HCT116 (cell line): ENCODE data around the gene KCNA2. TPM values are rescaled to one million over a fixed set of nuclear protein-coding genes. Genes with fewer than 3 reads are reported as not detected.

Experiments
- ATAC-seq: fragments of 200-7000 bp; cut with Tn5 transposase; 2 replicates; pipeline ENCODE4 v1.9.1; 2020; ENCODE audit warnings: mild to moderate bottlenecking, moderate library complexity
- BruUV-seq: library from RNA; stranded (reverse); fragments of 400-500 nt; replicated peaks from 2 replicates; lab custom pipeline; 2021; lab: Mats Ljungman, UMichigan
- CTCF ChIA-PET: fragments of 300-600 bp; sonication (Branson Sonifier 250); formaldehyde crosslinking; loops from one replicate; lab custom pipeline; 2021; ENCODE audit warnings: antibody characterized with exemption; lab: Charles Lee
- POLR2A ChIA-PET: fragments of 300-600, 350-600 bp; sonication (Branson Sonifier 250); formaldehyde crosslinking; loops from one replicate; lab custom pipeline; 2021; ENCODE audit warnings: antibody characterized with exemption; lab: Charles Lee
- RAD21 ChIA-PET, 2 experiments: fragments of 300-600 bp; sonication (Branson Sonifier 250); formaldehyde crosslinking; loops; one replicate each; lab custom pipeline; 2023; ENCODE audit warnings: low total read pairs in 2 of 2; ENCODE audit not compliant: uncharacterized antibody in 2 of 2, unreplicated experiment in 2 of 2, low non-redundant PET in 1 of 2; lab: Charles Lee
- DNase-seq: peaks from one replicate; pipeline ENCODE4 v3.0.0-alpha.2; 2010; ENCODE audit warnings: low read depth, low spot score
- H2AFZ ChIP-seq: fragments of 200-600 bp; shearing (Covaris generic), sonication (generic); 2 replicates; pipeline ENCODE4 v1.6.1; 2017; ENCODE audit warnings: low read depth, mixed run types, mixed read lengths, antibody characterized with exemption, low read length; ENCODE audit not compliant: poor library complexity, severe bottlenecking
- H3K27ac ChIP-seq: 2 replicates; pipeline ENCODE4 v1.5.1; 2012; ENCODE audit warnings: low read depth, low read length
- H3K27me3 ChIP-seq: fragments of 200-600 bp; sonication (generic); 2 replicates; pipeline ENCODE4 v1.6.1; 2016; ENCODE audit warnings: mixed run types, low read length, mixed read lengths; ENCODE audit not compliant: insufficient read depth
- H3K36me3 ChIP-seq, 2 experiments: fragments of 200-500 bp in 1 of 2; fragments of 200-600 bp in 1 of 2; sonication (Bioruptor generic) in 1 of 2; sonication (generic) in 1 of 2; 2 replicates each; pipeline versions ENCODE4 v1.5.1 to v1.6.1; 2014 to 2016; ENCODE audit warnings: low read length in 2 of 2, inconsistent platforms in 1 of 2, mixed read lengths in 1 of 2, mixed run types in 1 of 2; ENCODE audit not compliant: insufficient read depth in 2 of 2, control insufficient read depth in 1 of 2
- H3K4me1 ChIP-seq, 2 experiments: fragments of 200-600 bp in 1 of 2; sonication (generic) in 1 of 2; 2 replicates each; pipeline versions ENCODE4 v1.5.1 to v1.6.1; 2012 to 2017; ENCODE audit warnings: low read length in 2 of 2, inconsistent platforms in 1 of 2, mild to moderate bottlenecking in 1 of 2, mixed read lengths in 1 of 2, mixed run types in 1 of 2, moderate library complexity in 1 of 2; ENCODE audit not compliant: insufficient read depth in 2 of 2, control insufficient read depth in 1 of 2
- H3K4me2 ChIP-seq: fragments of 200-600 bp; sonication (generic); 2 replicates; pipeline ENCODE4 v1.6.1; 2017; ENCODE audit warnings: mixed run types, low read length, mixed read lengths
- H3K4me3 ChIP-seq, 2 experiments: fragments of 200-600 bp in 1 of 2; sonication (generic) in 1 of 2; replicated peaks in 1 of 2; 2 replicates each; pipeline ENCODE4 v1.5.1; 2011 to 2016; ENCODE audit warnings: low read length in 2 of 2, control low read depth in 1 of 2, low read depth in 1 of 2, mild to moderate bottlenecking in 1 of 2, mixed read lengths in 1 of 2, mixed run types in 1 of 2
- H3K79me2 ChIP-seq: fragments of 200-600 bp; sonication (generic); 2 replicates; pipeline ENCODE4 v1.6.1; 2017; ENCODE audit warnings: mild to moderate bottlenecking, mixed run types, low read length, moderate library complexity, mixed read lengths; ENCODE audit not compliant: insufficient read depth
- H3K9ac ChIP-seq: fragments of 200-600 bp; sonication (generic); 2 replicates; pipeline ENCODE4 v1.6.1; 2016; ENCODE audit warnings: low read length, mixed read lengths
- H3K9me2 ChIP-seq: fragments of 200-600 bp; sonication (generic), shearing (Covaris generic); 2 replicates; pipeline ENCODE4 v1.6.1; 2017; ENCODE audit warnings: mixed run types, mild to moderate bottlenecking, moderate library complexity; ENCODE audit not compliant: insufficient read depth
- H3K9me3 ChIP-seq, 2 experiments: fragments of 200-500 bp in 1 of 2; fragments of 200-600 bp in 1 of 2; sonication (Bioruptor generic) in 1 of 2; sonication (generic) in 1 of 2; 2 replicates each; pipeline ENCODE4 v1.6.1; 2014 to 2017; ENCODE audit warnings: low read length in 2 of 2, mixed read lengths in 2 of 2, inconsistent platforms in 1 of 2, low read depth in 1 of 2, mild to moderate bottlenecking in 1 of 2, mixed run types in 1 of 2, moderate library complexity in 1 of 2; ENCODE audit not compliant: control insufficient read depth in 1 of 2, insufficient read depth in 1 of 2
- H4K20me1 ChIP-seq: fragments of 200-600 bp; sonication (generic), shearing (Covaris generic); 2 replicates; pipeline ENCODE4 v1.6.1; 2017; ENCODE audit warnings: mixed run types, mild to moderate bottlenecking, moderate library complexity; ENCODE audit not compliant: insufficient read depth
- CBX3 ChIP-seq: IDR thresholded peaks from 2 replicates; pipeline ENCODE4 v1.6.1; 2012; ENCODE audit warnings: low read depth
- CEBPB ChIP-seq: IDR thresholded peaks from 2 replicates; pipeline ENCODE4 v1.6.1; 2012; ENCODE audit warnings: low read depth
- EZH2 ChIP-seq: fragments of 200-600 bp; sonication (generic); IDR thresholded peaks from 2 replicates; pipeline ENCODE4 v1.6.1; 2017; ENCODE audit warnings: antibody characterized with exemption, mixed run types
- EZH2phosphoT487 ChIP-seq: fragments of 200-600 bp; IDR thresholded peaks from 2 replicates; pipeline ENCODE4 v1.6.1; 2018; ENCODE audit warnings: antibody characterized with exemption, borderline replicate concordance
- FOSL1 ChIP-seq: IDR thresholded peaks from 2 replicates; pipeline ENCODE4 v1.6.1; 2012; ENCODE audit warnings: low read depth
- JUND ChIP-seq: IDR thresholded peaks from 2 replicates; pipeline ENCODE4 v1.6.1; 2012
- MAX ChIP-seq: IDR thresholded peaks from 2 replicates; pipeline ENCODE4 v1.6.1; 2012
- POLR2A ChIP-seq: IDR thresholded peaks from 2 replicates; pipeline ENCODE4 v1.7.0; 2011; ENCODE audit warnings: borderline replicate concordance; ENCODE audit not compliant: insufficient read depth, insufficient read length; ENCODE audit errors: extremely low read depth
- POLR2AphosphoS5 ChIP-seq: IDR thresholded peaks from 2 replicates; pipeline ENCODE4 v1.6.1; 2011; ENCODE audit warnings: mild to moderate bottlenecking, low read depth, low read length, moderate library complexity
- RAD21 ChIP-seq: IDR thresholded peaks from 2 replicates; pipeline ENCODE4 v1.6.1; 2012; ENCODE audit warnings: low read depth, mild to moderate bottlenecking
- SIN3A ChIP-seq: IDR thresholded peaks from 2 replicates; pipeline ENCODE4 v1.6.1; 2012; ENCODE audit warnings: low read depth
- SRF ChIP-seq: IDR thresholded peaks from 2 replicates; pipeline ENCODE4 v1.6.1; 2012; ENCODE audit warnings: low read depth
- TCF7L2 ChIP-seq: IDR thresholded peaks from 2 replicates; pipeline ENCODE4 v1.7.0; 2011; ENCODE audit warnings: borderline replicate concordance, inconsistent platforms; ENCODE audit not compliant: insufficient read depth, insufficient read length; ENCODE audit errors: extremely low read depth
- YY1 ChIP-seq: IDR thresholded peaks from 2 replicates; pipeline ENCODE4 v1.6.1; 2011; ENCODE audit warnings: low read length, low read depth, moderate library complexity, mild to moderate bottlenecking; ENCODE audit not compliant: insufficient replicate concordance; ENCODE audit errors: extremely low read depth
- ZFX ChIP-seq: fragments of 450-650 bp; IDR thresholded peaks from 2 replicates; pipeline ENCODE4 v1.6.1; 2017
- ZNF274 ChIP-seq: fragments of 200-500 bp; sonication (Bioruptor generic); IDR thresholded peaks from 2 replicates; pipeline ENCODE4 v1.6.1; 2014; ENCODE audit warnings: mild to moderate bottlenecking, low read depth, low read length, inconsistent platforms
- intact Hi-C: fragments of 100-400 bp; cut with micrococcal nuclease; formaldehyde crosslinking; loops from 2 replicates; pipeline ENCODE4 v1.10.0; 2022
- total RNA-seq: library from RNA; stranded (reverse); gene quantifications from one replicate; pipeline ENCODE4 v1.2.1, GENCODE V29; 2021; ENCODE audit not compliant: unreplicated experiment
- TF ChIP-seq, protein P1 (sequence below): IDR thresholded peaks from 2 replicates; pipeline ENCODE4 v1.6.1; 2012
- TF ChIP-seq, protein P2 (sequence below): IDR thresholded peaks from 2 replicates; pipeline ENCODE4 v1.6.1; 2012; ENCODE audit warnings: low read depth
- TF ChIP-seq, protein P3 (sequence below): IDR thresholded peaks from 2 replicates; pipeline ENCODE4 v1.6.1; 2011; ENCODE audit warnings: mild to moderate bottlenecking, low read length, moderate library complexity; ENCODE audit not compliant: insufficient replicate concordance; ENCODE audit errors: extremely low read depth

KCNA2 gene
- total RNA-seq, 1 experiment from 2014 or later = not detected

GRCh38 chr1:110619412-110620249 lies 13.5 kb upstream of the KCNA2 start (continued):
- TF ChIP-seq CBX3 (peak; percentile 3; the same call in 1 of the 2 replicates), RAD21 (peak; percentile 76), POLR2AphosphoS5 (no peak)

- no peak for DNase-seq
- intact Hi-C loops = loop anchor here (1.0 to 5.0 kb wide), 3 partner anchors 141 to 206 kb away; no protein-coding TSS in a partner anchor
- TF ChIP-seq ZFX (no peak), EZH2phosphoT487 (no peak), POLR2AphosphoS5 (no peak), CBX3 (no peak), POLR2A (no peak), JUND (no peak), ZNF274 (no peak), EZH2 (no peak), TCF7L2 (no peak), FOSL1 (no peak), CEBPB (no peak), MAX (no peak), SRF (no peak), YY1 (no peak), SIN3A (no peak)
- TF ChIP-seq, protein P1, sequence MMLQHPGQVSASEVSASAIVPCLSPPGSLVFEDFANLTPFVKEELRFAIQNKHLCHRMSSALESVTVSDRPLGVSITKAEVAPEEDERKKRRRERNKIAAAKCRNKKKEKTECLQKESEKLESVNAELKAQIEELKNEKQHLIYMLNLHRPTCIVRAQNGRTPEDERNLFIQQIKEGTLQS = no peak
- TF ChIP-seq, protein P2, sequence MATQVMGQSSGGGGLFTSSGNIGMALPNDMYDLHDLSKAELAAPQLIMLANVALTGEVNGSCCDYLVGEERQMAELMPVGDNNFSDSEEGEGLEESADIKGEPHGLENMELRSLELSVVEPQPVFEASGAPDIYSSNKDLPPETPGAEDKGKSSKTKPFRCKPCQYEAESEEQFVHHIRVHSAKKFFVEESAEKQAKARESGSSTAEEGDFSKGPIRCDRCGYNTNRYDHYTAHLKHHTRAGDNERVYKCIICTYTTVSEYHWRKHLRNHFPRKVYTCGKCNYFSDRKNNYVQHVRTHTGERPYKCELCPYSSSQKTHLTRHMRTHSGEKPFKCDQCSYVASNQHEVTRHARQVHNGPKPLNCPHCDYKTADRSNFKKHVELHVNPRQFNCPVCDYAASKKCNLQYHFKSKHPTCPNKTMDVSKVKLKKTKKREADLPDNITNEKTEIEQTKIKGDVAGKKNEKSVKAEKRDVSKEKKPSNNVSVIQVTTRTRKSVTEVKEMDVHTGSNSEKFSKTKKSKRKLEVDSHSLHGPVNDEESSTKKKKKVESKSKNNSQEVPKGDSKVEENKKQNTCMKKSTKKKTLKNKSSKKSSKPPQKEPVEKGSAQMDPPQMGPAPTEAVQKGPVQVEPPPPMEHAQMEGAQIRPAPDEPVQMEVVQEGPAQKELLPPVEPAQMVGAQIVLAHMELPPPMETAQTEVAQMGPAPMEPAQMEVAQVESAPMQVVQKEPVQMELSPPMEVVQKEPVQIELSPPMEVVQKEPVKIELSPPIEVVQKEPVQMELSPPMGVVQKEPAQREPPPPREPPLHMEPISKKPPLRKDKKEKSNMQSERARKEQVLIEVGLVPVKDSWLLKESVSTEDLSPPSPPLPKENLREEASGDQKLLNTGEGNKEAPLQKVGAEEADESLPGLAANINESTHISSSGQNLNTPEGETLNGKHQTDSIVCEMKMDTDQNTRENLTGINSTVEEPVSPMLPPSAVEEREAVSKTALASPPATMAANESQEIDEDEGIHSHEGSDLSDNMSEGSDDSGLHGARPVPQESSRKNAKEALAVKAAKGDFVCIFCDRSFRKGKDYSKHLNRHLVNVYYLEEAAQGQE = no peak
- TF ChIP-seq, protein P3, sequence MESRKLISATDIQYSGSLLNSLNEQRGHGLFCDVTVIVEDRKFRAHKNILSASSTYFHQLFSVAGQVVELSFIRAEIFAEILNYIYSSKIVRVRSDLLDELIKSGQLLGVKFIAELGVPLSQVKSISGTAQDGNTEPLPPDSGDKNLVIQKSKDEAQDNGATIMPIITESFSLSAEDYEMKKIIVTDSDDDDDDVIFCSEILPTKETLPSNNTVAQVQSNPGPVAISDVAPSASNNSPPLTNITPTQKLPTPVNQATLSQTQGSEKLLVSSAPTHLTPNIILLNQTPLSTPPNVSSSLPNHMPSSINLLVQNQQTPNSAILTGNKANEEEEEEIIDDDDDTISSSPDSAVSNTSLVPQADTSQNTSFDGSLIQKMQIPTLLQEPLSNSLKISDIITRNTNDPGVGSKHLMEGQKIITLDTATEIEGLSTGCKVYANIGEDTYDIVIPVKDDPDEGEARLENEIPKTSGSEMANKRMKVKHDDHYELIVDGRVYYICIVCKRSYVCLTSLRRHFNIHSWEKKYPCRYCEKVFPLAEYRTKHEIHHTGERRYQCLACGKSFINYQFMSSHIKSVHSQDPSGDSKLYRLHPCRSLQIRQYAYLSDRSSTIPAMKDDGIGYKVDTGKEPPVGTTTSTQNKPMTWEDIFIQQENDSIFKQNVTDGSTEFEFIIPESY = no peak
- TF ChIP-seq, all 23 proteins: peak for 0
- Histone ChIP-seq H3K4me3 (no peak overlapping the region), H3K9ac (no peak overlapping the region), H3K4me1 (peaks cover 8 to 22% of the 10 kb centered on the region in 2 experiments), H3K9me2 (no peaks in the 10 kb centered on the region), H3K27ac (no peak overlapping the region), H2AFZ (no peak overlapping the region), H3K79me2 (no peaks in the 10 kb centered on the region), H3K4me2 (no peak overlapping the region), H4K20me1 (no peaks in the 10 kb centered on the region), H3K9me3 (no peaks in the 10 kb centered on the region), H3K27me3 (peaks cover 22% of the 10 kb centered on the region), H3K36me3 (no peaks in the 10 kb centered on the region)
- ATAC-seq = no peak
- POLR2A ChIA-PET = interaction anchor here (1.0 kb wide), 1 partner anchor 146 kb away, joined by 3 read pairs; no protein-coding TSS in a partner anchor
- CTCF ChIA-PET = interaction anchor here (0.6 to 3.5 kb wide), 14 partner anchors 9 to 374 kb away, joined by 3 to 52 read pairs (median 6); no protein-coding TSS in a partner anchor
- no TSS peak for BruUV-seq
- RAD21 ChIA-PET = interaction anchor here in 1 of 2 experiments (1.4 kb wide), 2 partner anchors 147 to 165 kb away, joined by 4 to 5 read pairs; no protein-coding TSS in a partner anchor
Observed at GRCh38 chr1:110618668-110619067, 12.5 kb upstream of the KCNA2 start.
